K562 (cell line): ENCODE data around the gene AK2. TPM values are rescaled to one million over a fixed set of nuclear protein-coding genes. Genes with fewer than 3 reads are reported as not detected.
A peak's percentile ranks its signal among the peaks of the same experiment; 100 is the strongest.

ENCODE experiments used
- CHD4 ChIP-seq: fragments of 200-600 bp; sonication (generic); IDR thresholded peaks from 3 replicates; pipeline ENCODE4 v1.6.1; 2012; ENCODE audit warnings: low read depth, mild to moderate bottlenecking, mixed read lengths, low read length, inconsistent platforms; ENCODE audit not compliant: insufficient read depth, insufficient replicate concordance, poor library complexity, severe bottlenecking
- CTCF ChIP-seq, 3 experiments: IDR thresholded peaks in 2 of 3; conservative IDR thresholded peaks in 1 of 3; 2 replicates each; pipeline ENCODE4 v1.5.1; 2011 to 2012; ENCODE audit warnings: low read length in 3 of 3, mild to moderate bottlenecking in 3 of 3, control low read depth in 2 of 3, improper control_type of control experiment in 1 of 3, inconsistent platforms in 1 of 3, low read depth in 1 of 3, mixed read lengths in 1 of 3, moderate library complexity in 1 of 3; ENCODE audit not compliant: insufficient read depth in 2 of 3
- GTF2A2 ChIP-seq: IDR thresholded peaks from 2 replicates; pipeline ENCODE4 v1.6.1; 2016; ENCODE audit warnings: mild to moderate bottlenecking, missing genetic modification characterization, missing compliant biosample characterization
- HCFC1 ChIP-seq: IDR thresholded peaks from 2 replicates; pipeline ENCODE4 v1.6.1; 2012; ENCODE audit warnings: low read depth, low read length, improper control_type of control experiment
- NFIC ChIP-seq: fragments of 450-650 bp; IDR thresholded peaks from 2 replicates; pipeline ENCODE4 v1.6.1; 2017; ENCODE audit warnings: mild to moderate bottlenecking, inconsistent platforms
- NRF1 ChIP-seq, 2 experiments: fragments of 450-650 bp; IDR thresholded peaks in 1 of 2; conservative IDR thresholded peaks in 1 of 2; 2 replicates each; pipeline ENCODE4 v1.6.1; 2014; ENCODE audit warnings: mild to moderate bottlenecking in 2 of 2
- PTBP1 ChIP-seq: fragments of 200-400 bp; formaldehyde crosslinking; IDR thresholded peaks from 2 replicates; pipeline ENCODE4 v1.6.1; 2017; ENCODE audit warnings: low read depth, low read length
- SP1 ChIP-seq: sonication (generic); formaldehyde crosslinking; IDR thresholded peaks from 2 replicates; pipeline ENCODE4 v1.8.1; 2022; ENCODE audit warnings: mild to moderate bottlenecking, missing genetic modification reagents
- YY1 ChIP-seq, 3 experiments: IDR thresholded peaks; 2 replicates each; pipeline ENCODE4 v1.6.1; 2011; ENCODE audit warnings: low read length in 2 of 3, mild to moderate bottlenecking in 2 of 3, moderate library complexity in 2 of 3, borderline replicate concordance in 1 of 3, control low read depth in 1 of 3, low read depth in 1 of 3; ENCODE audit not compliant: insufficient read depth in 3 of 3, insufficient replicate concordance in 2 of 3, control insufficient read depth in 1 of 3, insufficient read length in 1 of 3; ENCODE audit errors: extremely low read depth in 1 of 3
- ZNF644 ChIP-seq: fragments of 200-800 bp; sonication (Bioruptor generic); IDR thresholded peaks from 2 replicates; pipeline ENCODE4 v1.6.1; 2016; ENCODE audit warnings: low read depth, missing genetic modification characterization, missing compliant biosample characterization
- ZNF696 ChIP-seq: fragments of 250-450 bp; sonication (Bioruptor Pico); conservative IDR thresholded peaks from 2 replicates; pipeline ENCODE4 v1.4.0; 2020; ENCODE audit warnings: mild to moderate bottlenecking, moderate library complexity
- polyA plus RNA-seq, 8 experiments: library from polyadenylated mRNA; depleted of rRNA in 4 of 8; stranded (reverse) in 5 of 8; unstranded in 3 of 8; fragments of >200 nt; fragmentation: Nextera tagmentation in 2 of 8; fragmentation: Illumina TruSeq in 1 of 8; extraction: Ambion mirVana in 2 of 8; extraction: Trizol in 1 of 8; gene quantifications; 2 replicates each; pipeline versions ENCODE4 v1.2.1 to v1.2.3, GENCODE V29; 2011 to 2014; ENCODE audit warnings: inconsistent platforms in 1 of 8, missing spikeins in 1 of 8
- total RNA-seq, 7 experiments: library from RNA; depleted of rRNA in 6 of 7; stranded (reverse); fragments of >200 nt in 6 of 7; fragmentation: Illumina TruSeq in 2 of 7; extraction: Trizol in 2 of 7; gene quantifications; 2 replicates each; pipeline versions ENCODE4 v1.2.1 to v1.2.3, GENCODE V29; 2011 to 2021; ENCODE audit warnings: low replicate concordance in 1 of 7
- TF ChIP-seq, protein P1 (sequence below), 2 experiments: fragments of 450-650 bp; formaldehyde crosslinking in 1 of 2; IDR thresholded peaks; 2 replicates each; pipeline versions ENCODE4 v1.4.0 to v1.6.1; 2014 to 2020; ENCODE audit warnings: mild to moderate bottlenecking in 2 of 2, borderline replicate concordance in 1 of 2, low read depth in 1 of 2
- TF ChIP-seq, protein P2 (sequence below): fragments of 200-400 bp; formaldehyde crosslinking; IDR thresholded peaks from 2 replicates; pipeline ENCODE4 v1.6.1; 2017; ENCODE audit warnings: mild to moderate bottlenecking, low read depth, low read length, moderate library complexity

The AK2 gene
- total and polyA plus RNA-seq, 9 of the 15 experiments (the other 6 are each of a cell fraction or from before 2014, with no cell fraction given) = 105 to 1,050 (median 509) TPM

GRCh38 chr1:33086384-33086850 is 49.7 kb upstream of the AK2 start (continued):
- no peak for TF ChIP-seq CHD4
- TF ChIP-seq PTBP1 = no peak
- TF ChIP-seq SP1 = peak; percentile 63; the same call in 1 of the 2 replicates
- 0 out of 4 replicates have a peak, but pooled peaks of 1 of the 2 experiments have one; percentile 14 for TF ChIP-seq NRF1 (conservative IDR thresholded peaks at IDR 0.05 in 1 of 2, IDR thresholded peaks at IDR 0.05 in 1 of 2)
- 0 out of 2 replicates have a peak, but pooled peaks have one; percentile 20 for TF ChIP-seq HCFC1
- TF ChIP-seq, protein P1, sequence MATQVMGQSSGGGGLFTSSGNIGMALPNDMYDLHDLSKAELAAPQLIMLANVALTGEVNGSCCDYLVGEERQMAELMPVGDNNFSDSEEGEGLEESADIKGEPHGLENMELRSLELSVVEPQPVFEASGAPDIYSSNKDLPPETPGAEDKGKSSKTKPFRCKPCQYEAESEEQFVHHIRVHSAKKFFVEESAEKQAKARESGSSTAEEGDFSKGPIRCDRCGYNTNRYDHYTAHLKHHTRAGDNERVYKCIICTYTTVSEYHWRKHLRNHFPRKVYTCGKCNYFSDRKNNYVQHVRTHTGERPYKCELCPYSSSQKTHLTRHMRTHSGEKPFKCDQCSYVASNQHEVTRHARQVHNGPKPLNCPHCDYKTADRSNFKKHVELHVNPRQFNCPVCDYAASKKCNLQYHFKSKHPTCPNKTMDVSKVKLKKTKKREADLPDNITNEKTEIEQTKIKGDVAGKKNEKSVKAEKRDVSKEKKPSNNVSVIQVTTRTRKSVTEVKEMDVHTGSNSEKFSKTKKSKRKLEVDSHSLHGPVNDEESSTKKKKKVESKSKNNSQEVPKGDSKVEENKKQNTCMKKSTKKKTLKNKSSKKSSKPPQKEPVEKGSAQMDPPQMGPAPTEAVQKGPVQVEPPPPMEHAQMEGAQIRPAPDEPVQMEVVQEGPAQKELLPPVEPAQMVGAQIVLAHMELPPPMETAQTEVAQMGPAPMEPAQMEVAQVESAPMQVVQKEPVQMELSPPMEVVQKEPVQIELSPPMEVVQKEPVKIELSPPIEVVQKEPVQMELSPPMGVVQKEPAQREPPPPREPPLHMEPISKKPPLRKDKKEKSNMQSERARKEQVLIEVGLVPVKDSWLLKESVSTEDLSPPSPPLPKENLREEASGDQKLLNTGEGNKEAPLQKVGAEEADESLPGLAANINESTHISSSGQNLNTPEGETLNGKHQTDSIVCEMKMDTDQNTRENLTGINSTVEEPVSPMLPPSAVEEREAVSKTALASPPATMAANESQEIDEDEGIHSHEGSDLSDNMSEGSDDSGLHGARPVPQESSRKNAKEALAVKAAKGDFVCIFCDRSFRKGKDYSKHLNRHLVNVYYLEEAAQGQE (IDR thresholded peaks at IDR 0.05; ENCODE audit: borderline replicate concordance) = peak; percentile 82
- TF ChIP-seq, protein P1 (CRISPR knock-in tag; IDR thresholded peaks at IDR 0.05; ENCODE audit: low read depth) = peak; percentile 71
- peak; percentile 87 to 92 (median 90) for TF ChIP-seq CTCF (IDR thresholded peaks at IDR 0.05 in 2 of 3, conservative IDR thresholded peaks at IDR 0.05 in 1 of 3; ENCODE audit: insufficient read depth in 2 of 3, low read depth in 1 of 3, low read length in 3 of 3)
- peak; percentile 63 for TF ChIP-seq NFIC
- no peak for TF ChIP-seq GTF2A2
- TF ChIP-seq, protein P2, sequence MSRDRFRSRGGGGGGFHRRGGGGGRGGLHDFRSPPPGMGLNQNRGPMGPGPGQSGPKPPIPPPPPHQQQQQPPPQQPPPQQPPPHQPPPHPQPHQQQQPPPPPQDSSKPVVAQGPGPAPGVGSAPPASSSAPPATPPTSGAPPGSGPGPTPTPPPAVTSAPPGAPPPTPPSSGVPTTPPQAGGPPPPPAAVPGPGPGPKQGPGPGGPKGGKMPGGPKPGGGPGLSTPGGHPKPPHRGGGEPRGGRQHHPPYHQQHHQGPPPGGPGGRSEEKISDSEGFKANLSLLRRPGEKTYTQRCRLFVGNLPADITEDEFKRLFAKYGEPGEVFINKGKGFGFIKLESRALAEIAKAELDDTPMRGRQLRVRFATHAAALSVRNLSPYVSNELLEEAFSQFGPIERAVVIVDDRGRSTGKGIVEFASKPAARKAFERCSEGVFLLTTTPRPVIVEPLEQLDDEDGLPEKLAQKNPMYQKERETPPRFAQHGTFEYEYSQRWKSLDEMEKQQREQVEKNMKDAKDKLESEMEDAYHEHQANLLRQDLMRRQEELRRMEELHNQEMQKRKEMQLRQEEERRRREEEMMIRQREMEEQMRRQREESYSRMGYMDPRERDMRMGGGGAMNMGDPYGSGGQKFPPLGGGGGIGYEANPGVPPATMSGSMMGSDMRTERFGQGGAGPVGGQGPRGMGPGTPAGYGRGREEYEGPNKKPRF = no peak
- TF ChIP-seq YY1 (IDR thresholded peaks at IDR 0.05; ENCODE audit: borderline replicate concordance in 1 of 3, control insufficient read depth in 1 of 3, extremely low read depth in 1 of 3, insufficient read depth in 3 of 3, insufficient read length in 1 of 3, insufficient replicate concordance in 2 of 3, low read depth in 1 of 3, low read length in 2 of 3) = peak in 1 of 3 experiments; percentile 52
- TF ChIP-seq ZNF696 (CRISPR knock-in tag) = no peak
- no peak for TF ChIP-seq ZNF644
